GM21825 (cell line): ENCODE results near the gene PCSK5.
"Not testable (repeated sequence)": the region's sequence is repeated elsewhere in the genome, so short reads cannot be mapped to it uniquely, and the experiment has no call there.

Source experiments
- ATAC-seq: cut with Tn5 transposase; IDR thresholded peaks from one replicate; pipeline ENCODE4 v1.9.1; 2021; ENCODE audit warnings: mild to moderate bottlenecking, moderate library complexity; ENCODE audit not compliant: unreplicated experiment

The PCSK5 gene

DNA sequence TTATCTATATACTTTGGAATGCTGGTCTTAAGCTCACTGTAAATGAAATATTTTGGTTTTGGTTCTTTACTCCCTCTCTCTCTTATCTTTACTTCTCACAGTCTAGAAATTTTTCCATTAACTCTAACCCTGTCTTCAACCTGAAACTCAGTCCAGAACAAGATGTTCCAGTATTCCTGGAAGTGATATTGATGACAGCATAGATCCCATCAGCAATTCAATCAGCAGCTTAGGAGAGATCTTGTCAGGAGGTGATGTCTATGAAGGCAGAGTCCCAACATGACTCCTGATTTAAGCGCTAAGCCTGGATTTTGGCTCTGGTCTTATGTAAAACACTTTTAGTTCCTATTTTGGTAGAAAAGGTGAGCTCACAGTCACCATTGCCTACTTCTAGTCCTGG, 451.1 kb downstream of the PCSK5 start:
- no peak for ATAC-seq

DNA sequence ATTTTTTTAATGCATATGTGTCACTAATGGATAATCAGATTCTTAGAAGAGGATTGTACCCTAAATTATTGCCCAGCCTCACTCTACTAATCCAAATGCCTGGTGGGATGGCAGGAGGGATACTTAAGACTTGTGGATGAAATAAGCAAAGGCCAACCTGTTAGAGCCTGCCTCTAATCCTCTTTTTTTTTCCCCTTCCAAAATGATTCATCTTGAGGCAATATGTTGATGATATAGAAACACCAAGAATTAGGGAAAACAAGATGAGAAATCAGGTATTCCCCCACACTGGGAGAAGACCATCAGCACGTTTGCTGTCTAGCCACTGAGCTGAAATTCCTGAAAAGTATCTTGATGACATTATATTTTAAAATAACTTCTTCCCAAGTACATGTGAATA, 451.7 kb downstream of the PCSK5 start:
- ATAC-seq, result no peak

DNA sequence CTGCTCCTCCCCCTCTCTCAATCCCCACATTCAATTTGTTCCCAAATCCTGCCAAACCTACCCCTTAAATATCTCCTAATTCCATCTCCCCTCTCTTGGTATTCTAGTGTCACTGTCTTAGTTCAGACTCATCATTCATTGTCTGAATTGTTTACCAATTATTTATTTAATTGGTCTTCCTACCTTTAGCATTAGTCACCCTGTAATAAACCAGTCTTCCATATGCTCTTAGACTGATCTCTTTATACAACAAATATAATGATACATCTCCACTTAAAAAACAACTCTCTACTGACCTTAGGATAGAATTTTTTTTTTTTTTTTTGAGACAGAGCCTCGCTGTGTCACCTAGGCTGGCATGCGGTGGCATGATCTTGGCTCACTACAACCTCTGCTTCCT, 452.4 kb downstream of the PCSK5 start:
- ATAC-seq, result no peak

DNA sequence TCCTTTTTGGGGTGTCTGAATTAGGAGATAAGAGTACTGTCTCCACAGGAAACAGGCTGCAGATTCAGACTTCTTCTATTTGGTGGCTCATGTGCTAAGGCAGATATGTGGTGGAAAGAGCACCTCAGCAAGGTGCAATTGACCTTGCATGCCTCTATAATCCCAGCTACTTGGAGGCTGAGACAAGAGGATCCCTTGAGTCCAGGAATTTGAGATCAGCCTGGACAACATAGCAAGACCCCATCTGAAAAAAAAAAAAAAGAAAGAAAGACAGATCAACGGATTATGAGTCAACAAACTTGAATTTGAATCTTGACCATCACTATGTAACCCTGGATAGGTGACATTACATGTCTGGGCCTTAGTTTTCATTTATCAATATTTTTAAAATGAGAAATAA, 459.4 kb downstream of the PCSK5 start:
- ATAC-seq, result no peak

DNA sequence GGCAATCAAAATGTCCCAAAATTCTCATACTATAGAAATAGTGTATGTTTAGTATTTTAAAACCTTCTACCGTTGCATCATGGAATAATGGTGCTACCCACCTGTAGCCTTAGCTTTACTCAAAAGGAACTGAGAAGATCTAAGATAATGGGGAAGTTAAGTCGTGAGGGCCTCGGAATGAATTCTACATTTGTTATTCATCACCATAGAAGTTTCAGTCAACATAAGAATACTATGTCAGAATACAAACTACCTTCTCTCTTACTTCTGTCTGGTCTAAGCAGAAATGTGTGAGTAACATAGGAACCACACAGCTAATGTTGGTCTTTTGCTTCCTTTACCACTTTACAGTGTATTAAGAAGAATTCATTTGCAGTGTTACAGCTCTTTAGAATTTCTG, 460.5 kb downstream of the PCSK5 start:
- no peak for ATAC-seq

DNA sequence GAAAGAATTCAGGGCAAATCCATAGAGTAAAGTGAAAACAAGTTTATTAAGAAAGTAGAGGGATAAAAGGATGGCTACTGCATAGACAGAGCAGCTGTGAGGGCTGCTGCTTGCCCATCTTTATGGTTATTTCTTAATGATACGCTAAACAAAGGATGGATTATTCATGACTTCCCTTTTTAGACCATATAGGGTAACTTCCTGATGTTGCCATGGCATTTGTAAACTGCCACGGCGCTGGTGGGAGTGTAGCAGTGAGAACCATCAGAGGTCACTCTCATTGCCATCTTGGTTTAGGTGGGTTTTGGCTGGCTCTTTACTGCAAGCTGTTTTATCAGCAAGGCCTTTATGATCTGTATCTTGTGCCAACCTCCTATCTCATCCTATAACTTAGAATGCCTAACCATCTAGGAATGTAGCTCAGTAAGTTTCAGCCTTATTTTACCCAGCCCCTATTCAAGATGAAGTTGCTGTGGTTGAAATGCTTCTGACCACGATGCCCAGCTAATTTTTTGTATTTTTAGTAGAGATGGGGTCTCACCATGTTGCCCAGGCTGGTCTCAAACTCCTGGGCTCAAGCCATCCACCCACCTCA, 461.6 kb downstream of the PCSK5 start:
- ATAC-seq, result no peak

DNA sequence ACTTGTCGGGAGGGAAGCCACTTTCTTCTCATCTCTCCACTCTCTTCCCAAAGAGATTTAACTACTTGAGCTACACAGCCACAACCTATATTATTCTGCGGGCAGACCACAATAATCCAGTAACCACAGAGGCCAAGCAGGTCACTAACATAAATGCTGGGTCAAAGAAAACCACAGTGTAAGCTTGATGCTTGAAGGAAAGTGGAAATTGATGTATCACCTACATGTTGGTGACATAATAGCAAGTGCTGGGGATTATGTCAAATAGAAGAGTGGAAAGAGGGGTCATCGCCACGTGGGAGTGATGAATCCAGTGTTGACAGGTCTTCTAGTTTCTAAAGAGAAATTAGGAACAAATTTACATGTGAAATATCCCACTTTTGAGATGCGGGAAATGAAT, 462.8 kb downstream of the PCSK5 start:
- no peak for ATAC-seq

DNA sequence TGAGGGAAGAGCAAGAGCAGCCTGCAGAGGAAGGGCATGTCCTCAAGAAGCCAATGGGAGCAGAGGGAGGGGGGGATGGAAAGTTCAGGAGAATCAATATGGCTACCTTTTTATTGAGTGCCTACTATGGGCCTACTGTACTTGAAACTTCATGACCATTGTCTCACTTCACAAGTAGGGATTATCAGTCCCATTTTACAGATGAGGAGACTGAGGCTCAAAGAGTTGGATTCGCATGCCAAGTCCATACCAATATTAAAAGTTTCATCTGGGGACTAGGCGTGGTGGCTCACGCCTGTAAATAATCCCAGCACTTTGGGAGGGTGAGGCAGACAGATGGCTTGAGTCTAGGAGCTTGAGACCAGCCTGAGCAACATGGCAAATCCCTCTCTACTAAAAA, 463.7 kb downstream of the PCSK5 start:
- ATAC-seq, result no peak

DNA sequence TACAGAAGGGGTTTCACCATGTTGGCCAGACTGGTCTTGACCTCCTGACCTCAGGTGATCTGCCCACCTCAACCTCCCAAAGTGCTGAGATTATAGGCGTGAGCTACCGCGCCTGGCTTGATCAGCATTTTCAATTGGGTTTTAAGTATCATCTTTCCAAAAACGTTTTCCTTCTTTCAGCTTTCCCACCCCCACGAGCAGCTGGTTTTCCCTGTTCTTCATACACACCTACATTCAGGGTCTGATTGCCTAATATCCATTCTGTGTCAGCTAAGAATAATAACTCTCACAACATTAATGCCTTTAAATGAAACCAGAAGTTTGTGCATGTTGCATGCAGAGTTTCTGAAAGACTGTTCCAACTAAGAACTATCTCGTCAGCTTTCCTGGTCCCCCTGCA, 465.4 kb downstream of the PCSK5 start:
- no peak for ATAC-seq

DNA sequence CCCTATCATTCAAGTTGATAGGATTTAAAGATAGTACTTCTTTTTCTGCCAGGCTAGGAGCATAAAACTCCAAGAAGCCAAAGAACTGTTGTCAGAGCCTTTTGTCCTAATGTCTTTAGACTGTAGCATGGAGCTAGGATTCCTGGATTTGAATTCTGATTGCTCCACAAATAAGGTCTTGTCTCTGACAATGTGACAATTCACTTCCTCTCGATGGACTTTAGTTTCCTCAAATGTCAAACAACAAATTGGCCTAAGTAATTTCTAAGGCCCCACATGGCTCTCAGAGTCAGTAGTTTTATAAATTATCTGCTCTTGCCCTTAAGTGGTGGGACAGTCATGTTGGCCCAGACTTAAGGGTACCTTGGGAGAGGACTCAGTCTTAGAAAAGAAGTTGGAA, 467.1 kb downstream of the PCSK5 start:
- no peak for ATAC-seq

DNA sequence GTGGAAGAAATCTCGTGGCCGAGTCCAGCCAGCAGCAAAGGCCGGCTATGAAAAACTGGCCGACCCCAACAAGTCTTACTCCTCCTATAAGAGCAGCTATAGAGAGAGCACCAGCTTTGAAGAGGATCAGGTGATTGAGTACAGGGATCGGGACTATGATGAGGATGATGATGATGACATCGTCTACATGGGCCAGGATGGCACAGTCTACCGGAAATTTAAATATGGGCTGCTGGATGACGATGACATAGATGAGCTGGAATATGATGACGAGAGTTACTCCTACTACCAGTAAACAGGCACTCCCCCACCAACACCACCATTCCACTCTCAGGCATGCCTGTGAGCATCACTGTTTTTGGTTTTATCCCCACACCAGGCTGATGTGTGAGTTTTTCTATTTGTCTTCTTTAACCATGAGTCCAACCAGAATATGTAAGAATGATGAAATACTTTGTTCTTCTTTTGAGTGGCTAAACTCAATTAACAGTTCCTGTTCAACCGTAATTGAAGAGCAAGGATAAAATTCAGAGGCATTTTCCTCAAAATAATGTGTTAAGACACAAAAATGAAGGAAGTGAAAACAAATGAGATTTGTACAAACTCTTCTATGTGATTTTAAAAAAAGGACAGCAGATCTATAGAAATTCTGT, 468.3 kb downstream of the PCSK5 start:
- no peak for ATAC-seq

DNA sequence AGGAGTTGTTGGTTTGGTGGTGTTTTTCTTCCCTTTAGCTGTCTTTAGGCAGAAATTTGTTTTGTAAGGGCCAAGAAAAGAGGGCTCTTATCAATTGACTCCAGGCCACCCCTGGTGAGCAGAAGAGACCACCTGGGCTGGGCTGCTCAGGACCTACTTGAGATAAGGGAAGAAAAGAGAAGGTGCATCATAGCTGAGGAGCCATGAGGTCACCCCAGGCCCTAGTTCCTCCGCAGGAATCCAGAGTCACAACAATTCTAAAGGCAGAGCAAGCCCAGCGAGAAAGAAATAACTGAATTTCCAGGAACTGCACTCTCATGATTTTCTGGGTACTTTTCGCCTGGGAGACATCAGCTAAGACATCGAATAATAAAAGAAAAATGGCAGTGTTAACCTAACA, 468.9 kb downstream of the PCSK5 start:
- ATAC-seq, result no peak

DNA sequence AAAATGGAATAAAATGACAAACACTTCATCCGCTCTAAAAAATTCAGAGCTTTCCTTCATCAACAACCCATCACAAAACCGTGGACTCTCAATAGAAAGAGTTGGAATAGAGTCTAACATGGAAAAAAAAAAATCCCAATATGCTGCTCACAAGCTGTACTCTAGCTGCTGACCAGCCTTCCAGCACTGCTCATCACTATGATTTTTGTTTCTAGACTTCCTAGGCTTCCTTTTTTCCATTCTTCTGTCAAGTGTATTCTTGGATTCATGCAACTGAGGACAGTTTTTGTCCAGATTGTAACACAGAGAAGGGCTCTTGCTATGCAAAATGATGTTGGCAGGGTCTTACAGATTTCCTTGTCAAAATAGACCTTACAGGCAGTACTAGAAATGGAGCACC, 469.3 kb downstream of the PCSK5 start:
- ATAC-seq, result no peak

DNA sequence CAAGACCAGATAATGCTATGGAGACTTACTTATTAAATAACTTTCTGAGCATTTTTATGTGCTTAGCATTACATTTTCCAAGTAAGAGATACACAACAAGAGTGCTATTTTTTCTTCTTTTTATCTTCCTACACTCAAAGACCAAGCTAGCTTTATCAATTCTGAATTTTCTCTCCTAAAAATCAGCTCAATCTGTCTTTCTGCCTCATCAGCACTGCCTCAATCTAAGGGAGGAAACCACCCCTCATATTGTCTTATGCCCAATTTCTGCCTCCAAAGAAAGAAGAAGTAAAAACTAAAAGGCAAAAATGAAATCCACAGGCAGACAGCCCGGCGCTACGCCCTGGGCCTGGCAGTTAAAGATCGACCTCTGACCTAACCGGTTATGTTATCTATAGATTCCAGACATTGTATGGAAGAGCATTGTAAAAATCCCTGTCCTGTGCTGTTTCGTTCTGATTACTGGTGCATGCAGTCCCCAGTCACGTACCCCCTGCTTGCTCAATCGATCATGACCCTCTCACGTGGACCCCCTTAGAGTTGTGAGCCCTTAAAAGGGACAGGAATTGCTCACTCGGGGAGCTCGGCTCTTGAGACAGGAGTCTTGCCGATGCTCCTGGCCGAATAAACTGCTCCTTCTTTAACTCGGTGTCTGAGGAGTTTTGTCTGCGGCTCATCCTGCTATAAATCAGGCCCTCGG, 472.0 kb downstream of the PCSK5 start:
- not testable (repeated sequence) for ATAC-seq

DNA sequence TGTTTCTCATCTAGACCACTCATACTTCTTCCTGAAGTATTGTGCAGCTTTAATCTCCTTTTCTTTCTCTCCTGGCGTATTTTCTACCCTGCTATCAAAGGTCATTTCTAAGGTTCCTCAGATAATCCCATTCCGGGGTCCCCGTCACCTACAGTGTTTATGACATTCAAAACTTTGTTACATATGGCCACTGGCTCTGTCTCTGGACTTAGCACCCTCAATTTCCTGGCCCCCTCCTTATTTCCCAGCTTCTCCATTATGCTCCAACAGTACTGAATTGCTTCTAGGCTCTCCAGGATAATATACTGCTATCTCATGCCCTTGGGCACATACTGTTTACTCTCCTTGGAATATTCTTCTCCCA, 472.5 kb downstream of the PCSK5 start:
- ATAC-seq, result no peak

DNA sequence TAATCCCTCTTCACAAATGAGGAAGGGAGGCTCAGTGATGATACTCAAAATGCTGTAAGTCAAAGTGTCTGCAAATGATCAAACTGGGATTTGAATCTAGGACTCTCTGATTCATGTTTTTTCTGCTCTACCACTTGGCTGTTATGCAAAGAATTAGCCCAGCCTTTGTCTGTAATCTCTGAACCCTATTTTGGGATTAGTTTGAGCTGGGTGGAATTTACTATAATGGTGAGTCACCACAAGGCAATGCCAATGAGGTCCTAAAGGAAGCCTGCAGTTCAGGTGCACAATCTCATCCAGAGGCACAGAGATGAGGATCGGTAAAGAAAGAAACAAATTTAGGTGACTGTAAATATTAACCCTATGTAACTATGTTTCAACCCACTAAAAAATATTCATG, 474.6 kb downstream of the PCSK5 start:
- no peak for ATAC-seq

DNA sequence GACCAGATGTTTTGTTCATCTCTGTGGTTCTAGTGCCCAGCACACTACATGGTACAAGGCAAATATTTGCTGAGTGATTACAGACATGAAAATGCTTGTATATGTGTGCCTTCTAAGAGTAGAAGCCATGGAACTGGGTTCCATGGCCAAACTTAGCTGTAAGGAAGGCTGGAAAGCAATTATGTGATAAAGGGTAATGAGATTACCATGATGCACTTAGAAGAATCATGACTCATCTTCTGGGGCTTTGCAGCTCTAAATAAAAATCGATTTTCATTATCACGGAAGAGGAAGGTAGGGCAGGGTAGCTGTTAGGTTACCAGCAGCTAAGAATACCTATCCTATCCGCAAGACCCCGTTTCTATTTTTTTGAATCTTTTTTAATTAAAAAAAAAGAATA, 475.8 kb downstream of the PCSK5 start:
- ATAC-seq, result no peak

DNA sequence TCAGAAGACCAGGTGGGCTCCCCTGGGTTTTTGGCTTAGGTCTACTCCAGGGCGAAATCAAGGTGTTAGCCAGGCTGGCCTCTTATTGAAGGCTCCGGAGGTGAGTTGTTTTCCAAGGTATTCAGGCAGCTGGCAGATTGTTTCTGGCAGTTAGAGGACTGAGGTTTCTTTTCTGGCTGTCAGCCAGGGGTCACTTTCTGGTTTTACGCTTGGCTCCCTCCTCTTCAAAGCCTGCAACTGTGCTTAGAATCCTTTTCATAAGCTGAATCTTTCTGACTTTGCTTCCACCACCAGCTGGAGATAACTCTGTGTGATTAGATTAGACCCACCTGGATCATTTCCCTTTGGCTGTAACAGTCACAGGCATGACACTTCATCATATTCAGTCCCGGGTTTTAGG, 479.1 kb downstream of the PCSK5 start:
- ATAC-seq, result no peak

DNA sequence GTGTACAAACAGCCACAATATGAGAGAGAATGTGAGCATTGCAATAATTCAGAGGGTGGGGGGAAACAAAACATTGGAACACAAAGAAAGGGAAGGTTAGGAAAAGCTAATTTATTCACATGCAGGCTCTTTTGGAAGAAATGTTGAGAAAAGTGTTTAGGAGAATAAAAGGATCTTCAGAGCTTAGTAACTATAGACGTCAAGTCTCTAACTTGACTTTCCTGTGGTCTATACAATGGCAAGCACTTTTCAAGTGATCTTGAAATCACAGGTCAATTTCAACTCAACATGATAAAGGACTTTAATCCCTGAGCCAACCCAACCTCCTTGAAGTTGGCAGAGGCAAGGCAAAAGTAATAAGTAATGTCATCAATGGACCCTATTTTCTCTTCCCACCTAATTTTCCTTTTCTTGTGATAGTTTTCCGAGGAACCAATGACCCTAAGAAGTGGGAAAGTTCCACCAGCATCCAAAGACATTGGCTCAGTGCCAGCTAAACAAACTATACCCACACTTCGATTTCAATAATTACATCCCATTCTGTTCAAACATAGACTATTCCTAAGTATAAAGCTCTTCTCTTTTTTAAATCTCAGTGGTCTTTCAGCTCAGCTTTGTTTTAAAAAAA, 480.0 kb downstream of the PCSK5 start:
- no peak for ATAC-seq

DNA sequence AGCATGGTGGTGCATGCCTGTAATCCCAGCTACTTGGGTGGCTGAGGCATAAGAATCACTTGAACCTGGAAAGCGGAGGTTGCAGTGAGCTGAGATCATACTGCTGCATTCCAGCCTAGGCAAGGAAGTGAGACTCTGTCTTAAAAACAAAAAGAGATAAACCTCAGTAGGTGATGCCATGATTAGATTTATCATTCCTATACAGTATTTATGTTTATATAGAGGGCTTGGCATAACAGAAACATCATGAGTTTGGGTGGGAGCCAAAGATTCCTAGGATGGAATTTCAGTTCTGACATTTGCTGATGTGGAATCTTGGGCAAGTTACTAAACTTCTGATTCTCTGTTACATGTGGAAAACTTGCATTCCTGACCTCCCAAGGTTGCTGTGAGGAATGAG, 481.4 kb downstream of the PCSK5 start:
- ATAC-seq, result no peak

DNA sequence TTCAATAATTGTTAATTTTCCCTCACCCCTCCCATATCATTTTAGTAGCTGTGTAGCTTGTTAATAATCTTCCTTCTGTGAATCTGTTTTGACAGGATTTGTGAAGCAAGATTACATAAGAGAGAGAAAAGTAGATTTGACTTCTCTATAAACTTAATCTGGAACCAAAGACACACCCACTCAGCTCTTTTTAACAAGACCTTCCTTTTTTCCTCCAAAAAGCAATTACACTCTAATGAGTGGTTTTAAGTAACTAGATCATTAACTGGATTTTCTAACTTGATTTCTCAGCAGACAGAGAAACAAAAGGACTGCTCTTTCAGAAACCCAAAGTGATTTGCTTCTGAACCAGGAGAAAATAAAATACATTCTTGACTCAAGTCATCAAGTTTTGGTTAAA, 481.9 kb downstream of the PCSK5 start:
- no peak for ATAC-seq

DNA sequence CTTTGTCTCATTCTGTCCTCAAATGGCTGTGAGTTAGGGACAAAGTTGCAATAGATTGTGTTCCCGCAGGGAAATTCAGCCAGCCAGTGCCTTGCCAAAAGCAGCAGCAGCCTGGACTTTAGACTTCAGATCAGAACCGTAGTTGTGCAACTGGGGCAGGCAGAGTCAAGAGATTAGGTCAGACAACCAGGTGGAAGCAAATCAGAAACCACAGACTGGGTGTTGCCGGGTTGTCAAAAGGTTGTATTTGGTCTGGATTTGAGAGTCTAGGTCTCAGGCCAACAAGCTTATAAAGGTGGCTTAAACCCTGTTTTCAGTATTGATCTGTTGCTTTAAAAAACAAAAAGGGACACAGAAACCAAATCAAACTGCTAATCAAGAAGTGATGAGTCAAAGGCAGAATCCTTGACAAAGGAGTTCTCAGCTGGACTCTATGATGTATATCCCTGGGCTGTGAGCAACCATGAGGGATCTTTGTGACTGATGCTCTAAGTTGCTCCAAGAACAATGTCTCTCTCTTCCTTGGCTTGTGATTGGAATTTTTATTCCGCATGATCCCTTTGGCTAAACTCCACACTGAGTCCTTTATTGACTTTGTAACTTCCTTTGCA, 482.8 kb downstream of the PCSK5 start:
- no peak for ATAC-seq
